NAMALWA (cell line): Measurements from ENCODE around the gene CNTROB.
A peak's percentile ranks its signal among the peaks of the same experiment; 100 is the strongest.
"Not testable (repeated sequence)": the region's sequence is repeated elsewhere in the genome, so short reads cannot be mapped to it uniquely, and the experiment has no call there.

Source experiments
- DNase-seq: peaks from one replicate; pipeline ENCODE4 v3.0.0-alpha.2; 2015; ENCODE audit warnings: low spot score

CNTROB gene

DNA sequence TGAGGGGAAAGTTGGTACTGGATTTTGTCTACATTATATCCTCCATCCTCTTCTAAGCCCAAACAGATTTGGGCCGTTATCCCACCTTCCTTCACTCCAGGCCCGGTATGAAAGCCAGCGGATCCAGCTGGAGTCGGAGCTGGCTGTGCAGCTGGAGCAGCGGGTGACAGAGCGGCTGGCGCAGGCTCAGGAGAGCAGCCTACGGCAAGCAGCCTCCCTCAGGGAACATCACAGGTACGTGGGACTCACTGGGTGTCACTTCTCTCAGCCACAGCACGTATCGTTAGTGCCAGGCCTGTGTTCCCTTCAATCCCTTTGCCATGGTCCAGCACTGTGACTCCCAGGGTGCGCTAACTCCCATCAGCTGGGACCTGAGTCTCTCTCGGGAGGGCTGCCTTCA is 11.3 kb downstream of the CNTROB start:
- DNase-seq: no peak

- DNase-seq: no peak
Observed at GRCh38 chr17:7944326-7944725, 12.3 kb downstream of the CNTROB start.

DNA sequence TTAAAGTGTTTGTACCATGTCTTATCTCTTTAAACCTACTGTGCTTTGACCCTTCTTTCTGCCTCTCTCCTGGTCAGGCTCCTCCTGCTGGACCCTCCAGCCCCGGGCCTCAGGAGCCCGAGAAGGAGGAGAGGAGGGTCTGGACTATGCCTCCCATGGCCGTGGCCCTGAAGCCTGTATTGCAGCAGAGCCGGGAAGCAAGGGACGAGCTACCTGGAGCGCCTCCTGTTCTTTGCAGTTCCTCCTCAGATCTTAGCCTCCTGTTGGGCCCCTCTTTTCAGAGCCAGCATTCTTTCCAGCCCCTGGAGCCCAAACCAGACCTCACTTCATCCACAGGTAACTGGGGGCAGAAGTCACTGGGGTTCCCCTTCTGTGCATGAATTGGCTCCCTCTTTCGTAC is 13.6 kb downstream of the CNTROB start:
- DNase-seq: no peak

GRCh38 chr17:7946441-7946840 is 14.4 kb downstream of the CNTROB start:
- DNase-seq: no peak

DNA sequence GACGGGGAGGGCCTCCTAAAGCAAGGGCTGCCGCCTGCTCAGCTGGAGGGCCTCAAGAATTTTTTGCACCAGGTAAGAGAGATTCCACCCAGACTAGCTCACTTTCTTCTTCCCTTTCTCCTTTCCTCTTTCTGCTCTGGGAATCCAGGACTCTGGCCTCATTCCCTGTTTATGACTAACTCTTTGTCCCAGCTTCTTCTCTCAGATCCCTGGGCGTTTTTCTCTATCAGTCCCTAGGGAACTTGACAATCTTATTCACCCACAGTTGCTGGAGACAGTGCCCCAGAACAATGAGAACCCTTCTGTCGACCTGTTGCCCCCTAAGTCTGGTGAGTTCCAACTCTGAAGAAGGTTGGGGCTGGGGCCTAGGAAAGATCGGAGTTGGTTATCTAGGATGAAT is 15.6 kb downstream of the CNTROB start:
- no peak for DNase-seq

GRCh38 chr17:7950578-7950977 is 18.6 kb downstream of the CNTROB start:
- DNase-seq: no peak

GRCh38 chr17:7951143-7951792 is 19.3 kb downstream of the CNTROB start:
- DNase-seq: no peak

GRCh38 chr17:7953266-7953665 is 21.3 kb downstream of the CNTROB start:
- not testable (repeated sequence) for DNase-seq

- no peak for DNase-seq
Observed at GRCh38 chr17:7955414-7956227, 23.6 kb downstream of the CNTROB start.

GRCh38 chr17:7956228-7956965 is 24.4 kb downstream of the CNTROB start:
- no peak for DNase-seq

DNA sequence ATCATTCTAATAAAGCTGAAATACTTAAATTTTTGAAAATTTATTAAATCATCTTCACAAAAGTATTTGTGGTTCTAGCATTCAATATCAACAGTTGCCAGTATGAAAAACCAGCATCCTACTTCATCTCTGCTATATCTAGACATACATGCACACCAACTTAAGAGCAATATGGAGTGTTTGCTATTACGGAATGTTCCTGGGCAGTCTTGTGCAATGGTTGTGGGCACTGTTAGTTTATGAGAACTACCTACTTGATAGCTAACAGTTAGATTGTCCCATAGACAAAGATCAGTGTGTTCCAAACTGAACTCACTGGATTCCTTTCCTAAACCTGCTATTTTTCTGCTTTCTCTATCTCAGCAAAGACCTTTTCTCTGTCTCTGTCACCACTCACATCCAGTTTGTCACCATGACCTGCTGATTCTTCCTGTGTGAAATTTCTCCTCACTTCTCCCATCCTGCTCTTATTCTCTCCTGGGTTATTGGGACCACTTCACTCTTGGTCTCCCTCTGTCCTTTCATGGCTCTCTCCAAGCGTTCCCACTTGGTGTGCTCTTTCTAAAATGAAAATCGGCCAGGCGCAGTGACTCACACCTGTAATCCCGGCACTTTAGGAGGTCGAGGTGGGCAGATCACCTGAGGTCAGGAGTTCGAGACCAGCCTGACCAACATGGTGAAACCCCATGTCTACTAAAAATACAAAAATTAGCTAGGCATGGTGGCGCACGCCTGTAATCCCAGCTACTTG is 27.7 kb downstream of the CNTROB start:
- DNase-seq: no peak

GRCh38 chr17:7961421-7961820 is 29.4 kb downstream of the CNTROB start:
- no peak for DNase-seq

- DNase-seq: no peak
Observed at GRCh38 chr17:7967751-7968150, 35.7 kb downstream of the CNTROB start.

- no peak for DNase-seq
Observed at GRCh38 chr17:7969433-7969832, 37.4 kb downstream of the CNTROB start.

GRCh38 chr17:7971651-7972050 is 39.6 kb downstream of the CNTROB start:
- no peak for DNase-seq

DNA sequence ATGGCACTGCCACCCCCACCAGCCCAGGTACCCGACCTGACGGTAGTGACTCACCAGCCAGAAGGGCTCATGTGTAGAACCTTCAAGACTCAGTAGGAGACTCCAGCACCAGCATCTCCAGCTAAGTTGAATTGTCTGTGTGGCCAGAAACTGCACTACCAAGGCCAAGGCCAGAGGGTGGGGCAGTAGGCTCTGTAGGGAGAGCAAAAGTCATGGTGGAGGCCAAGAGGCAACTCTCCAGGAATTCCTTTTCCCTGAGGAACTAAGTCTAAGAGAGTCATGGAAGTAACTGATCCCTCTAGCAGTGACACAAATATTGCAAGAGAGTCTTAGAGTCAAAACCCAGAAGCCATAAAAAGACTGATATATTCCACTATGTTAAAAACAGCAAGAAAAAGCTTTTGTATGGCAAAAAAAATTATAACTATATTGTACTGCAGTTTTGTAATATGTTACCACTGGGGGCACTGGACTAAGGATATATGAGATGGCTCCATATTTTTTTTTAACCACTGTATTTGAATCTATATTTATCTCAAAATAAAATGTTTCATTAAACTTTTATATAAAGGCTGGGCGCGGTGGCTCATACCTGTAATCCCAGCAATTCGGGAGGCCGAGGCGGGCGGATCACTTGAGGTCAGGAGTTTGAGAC is 40.3 kb downstream of the CNTROB start:
- DNase-seq: peak; percentile 13

GRCh38 chr17:7974638-7975131 is 42.7 kb downstream of the CNTROB start:
- no peak for DNase-seq

DNA sequence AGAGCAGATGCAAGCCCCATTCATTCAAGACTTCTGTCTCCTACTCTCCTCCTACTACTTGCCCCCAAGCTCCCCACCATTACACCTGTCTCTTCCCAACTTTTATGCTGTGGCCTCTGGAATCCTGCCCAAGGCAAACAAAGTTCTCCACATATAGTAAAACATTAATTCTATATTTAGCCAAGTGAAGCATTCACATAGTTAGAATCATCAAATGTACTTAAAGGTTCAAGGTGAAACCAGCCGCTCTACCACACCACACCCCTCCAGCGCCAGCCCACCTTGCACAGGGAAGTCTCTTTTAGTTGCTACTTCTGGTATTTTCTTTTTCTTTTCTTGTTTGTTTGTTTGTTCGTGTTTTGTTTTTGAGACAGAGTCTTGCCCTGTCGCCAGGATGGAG is 45.0 kb downstream of the CNTROB start:
- no peak for DNase-seq

DNA sequence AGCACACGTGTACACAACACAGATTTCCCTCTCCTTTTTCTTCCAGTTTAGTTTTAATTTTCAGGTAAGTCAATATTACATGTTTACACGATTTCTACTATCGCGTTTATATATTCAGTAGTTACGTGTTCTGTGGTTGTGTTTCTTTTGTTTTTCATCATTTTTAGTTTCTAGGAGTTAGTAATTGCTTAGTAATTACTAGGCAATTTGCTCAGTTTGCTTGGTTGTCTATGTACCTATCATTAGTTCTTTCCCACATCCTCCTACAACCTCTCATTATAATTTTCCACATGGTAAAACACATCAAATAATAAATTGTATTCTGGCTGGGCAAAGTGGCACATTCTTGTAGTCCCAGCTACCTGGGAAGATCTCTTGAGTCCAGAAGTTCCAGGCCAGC is 45.8 kb downstream of the CNTROB start:
- no peak for DNase-seq

GRCh38 chr17:7982173-7982572 is 50.2 kb downstream of the CNTROB start:
- no peak for DNase-seq

- no peak for DNase-seq
Observed at GRCh38 chr17:7982666-7983065, 50.7 kb downstream of the CNTROB start.

DNA sequence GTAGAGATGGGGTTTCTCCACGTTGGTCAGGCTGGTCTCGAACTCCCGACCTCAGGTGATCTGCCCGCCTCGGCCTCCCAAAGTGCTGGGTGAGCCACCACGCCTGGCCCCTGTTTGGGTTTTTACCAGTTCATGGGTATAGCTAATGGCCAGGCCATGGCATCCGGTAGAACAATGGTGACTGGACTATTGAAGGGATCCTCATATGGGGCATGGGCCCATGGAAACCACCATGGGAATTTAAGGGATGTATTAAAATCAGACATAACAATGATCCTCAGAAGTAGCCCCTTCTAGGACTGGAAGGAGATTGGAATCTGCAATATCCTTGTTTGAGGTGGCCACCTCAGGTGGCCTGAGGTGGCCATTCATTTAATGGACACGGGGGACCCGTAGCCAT is 52.9 kb downstream of the CNTROB start:
- DNase-seq: no peak
